GM18907 (cell line): Measurements from ENCODE around the gene OR2A12.
"Not testable (repeated sequence)": the region's sequence is repeated elsewhere in the genome, so short reads cannot be mapped to it uniquely, and the experiment has no call there.

Source experiments
- ATAC-seq: cut with Tn5 transposase; IDR thresholded peaks from one replicate; pipeline ENCODE4 v1.9.1; 2021; ENCODE audit warnings: mild to moderate bottlenecking, moderate library complexity; ENCODE audit not compliant: unreplicated experiment

OR2A12 gene

DNA sequence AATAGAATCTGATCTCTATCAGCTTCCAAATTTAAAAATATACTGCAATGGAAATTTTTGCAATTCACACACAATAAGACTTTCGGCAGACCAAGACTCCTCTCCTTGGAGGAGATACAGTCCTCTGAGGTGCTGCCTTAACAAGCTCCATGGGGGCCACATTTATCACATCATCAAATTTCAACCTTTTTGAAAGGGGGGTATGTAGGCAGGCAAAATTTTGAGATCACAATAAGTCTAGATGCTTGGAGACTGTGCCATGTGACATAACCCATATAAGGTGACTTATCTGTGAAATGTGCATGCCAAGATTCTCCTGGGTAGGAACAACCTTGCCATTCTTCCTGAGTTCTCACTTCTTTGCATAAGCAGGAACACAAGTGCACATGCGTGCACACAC is at the start of gene OR2A12:
TSS of gene OR2A12 (plus strand) at position 301 of the 400 bp plus-strand sequence. CDS start 8,830 bp downstream, outside the sequence.
- no peak for ATAC-seq

GRCh38 chr7:144036302-144036885 is 49.7 kb upstream of the OR2A12 start:
- ATAC-seq, result no peak

- ATAC-seq, result no peak
Observed at GRCh38 chr7:144037414-144038035, 48.6 kb upstream of the OR2A12 start.

DNA sequence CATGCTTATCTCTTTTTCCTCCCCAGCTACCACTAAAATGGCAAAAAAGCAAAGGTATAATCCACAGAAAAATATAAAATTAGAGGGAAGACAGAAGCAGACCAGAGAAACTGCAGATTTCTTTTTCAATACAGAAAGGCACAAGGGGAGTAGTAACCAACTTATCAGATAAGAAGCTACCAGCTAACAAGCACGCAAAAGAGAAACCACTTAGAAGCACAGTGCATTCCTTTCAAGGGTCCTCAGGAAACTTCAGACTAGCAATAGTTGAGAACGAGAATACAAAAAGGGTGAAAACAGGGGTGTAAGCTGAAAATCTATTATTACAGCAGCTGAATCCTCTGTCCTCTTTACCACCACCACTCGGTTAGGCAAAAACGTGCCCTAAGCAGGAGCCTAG is 47.2 kb upstream of the OR2A12 start:
- ATAC-seq, result no peak

DNA sequence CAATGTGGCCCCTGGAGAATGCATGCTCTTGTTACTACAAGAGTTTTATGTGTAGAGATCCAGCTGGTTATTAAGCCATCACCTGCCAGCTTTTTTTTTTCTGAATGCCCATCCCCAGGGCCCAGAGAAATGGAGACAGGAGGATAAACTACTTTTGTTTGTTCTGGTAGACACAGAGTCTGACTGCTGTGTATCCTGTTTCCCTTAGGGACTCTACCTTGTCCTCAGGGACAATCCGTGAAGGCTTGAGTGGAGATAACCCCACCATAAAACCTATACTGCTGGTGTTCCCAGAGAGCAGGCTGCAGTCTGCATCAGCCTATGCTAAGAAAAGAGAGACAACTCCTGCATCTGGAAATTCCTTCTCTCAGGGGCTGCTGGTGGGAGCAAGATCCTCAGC is 37.4 kb upstream of the OR2A12 start, which contains the start of gene OR2A5:
TSS of gene OR2A5 (plus strand) at position 301 of the 400 bp plus-strand sequence. CDS start 1,454 bp downstream, outside the sequence.
- ATAC-seq, result no peak

DNA sequence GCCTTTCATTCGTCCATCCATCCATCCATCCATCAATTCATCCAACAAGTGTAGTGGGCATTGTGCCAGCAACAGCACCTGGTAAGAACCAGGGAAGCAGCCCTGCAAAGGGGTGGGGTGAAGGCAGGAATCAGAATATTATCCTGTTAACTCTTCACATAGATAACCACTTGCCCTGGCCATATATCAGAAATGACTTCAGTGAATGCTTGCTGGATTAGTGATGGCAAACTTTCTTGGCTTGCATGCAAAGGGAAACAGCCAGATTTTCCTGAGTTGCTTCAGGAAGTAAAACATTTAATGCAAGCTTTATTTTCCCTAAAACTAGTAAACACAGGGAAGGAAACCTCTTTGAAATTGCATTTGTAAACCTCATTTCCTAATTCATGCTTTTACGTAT is 36.6 kb upstream of the OR2A12 start:
- ATAC-seq, result no peak

- no peak for ATAC-seq
Observed at GRCh38 chr7:144050093-144050492, 36.0 kb upstream of the OR2A12 start.

- ATAC-seq, result not testable (repeated sequence)
Observed at GRCh38 chr7:144050884-144051283, 35.2 kb upstream of the OR2A12 start.

DNA sequence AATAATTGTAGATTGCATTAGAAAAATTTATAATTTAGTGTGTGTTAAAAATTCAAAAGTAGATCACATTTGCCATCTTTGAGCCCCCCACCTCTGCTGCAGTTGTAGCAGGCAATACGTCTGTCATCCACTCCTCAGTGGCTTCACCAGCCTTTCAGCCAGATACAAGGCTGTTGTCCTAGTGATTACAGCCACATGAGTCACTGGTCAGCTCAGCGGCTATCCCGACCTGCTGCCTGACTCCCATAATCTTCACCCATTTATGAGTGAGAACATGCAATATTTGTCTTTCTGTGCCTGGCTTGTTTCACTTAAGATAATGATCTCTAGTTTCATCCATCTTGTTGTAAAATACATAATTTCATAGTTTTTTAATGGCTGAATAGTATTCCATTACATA is 28.1 kb upstream of the OR2A12 start:
- ATAC-seq, result no peak

DNA sequence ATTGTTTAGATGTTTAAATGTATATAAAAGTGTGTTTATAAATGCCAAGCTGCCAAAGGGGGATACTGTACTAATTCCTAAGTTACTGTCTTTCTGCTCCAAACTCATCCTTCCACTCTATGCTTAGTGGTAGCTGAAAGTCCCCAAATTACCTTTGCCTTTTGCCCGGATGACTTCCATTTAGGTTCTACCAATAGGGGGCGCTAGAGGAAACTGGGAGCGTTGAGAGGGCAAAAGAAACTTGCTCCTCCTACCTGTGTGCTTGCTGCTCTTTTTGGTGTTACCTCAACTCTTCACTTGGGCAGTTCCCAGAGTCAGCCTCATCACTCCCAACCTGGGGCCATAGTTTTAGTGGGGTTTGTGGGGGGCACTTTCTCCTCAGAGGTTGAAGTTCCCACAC is 22.4 kb upstream of the OR2A12 start:
- ATAC-seq, result no peak

GRCh38 chr7:144069511-144069910 is 16.6 kb upstream of the OR2A12 start, which contains the start of gene OR2A25:
TSS of gene OR2A25 (plus strand) at chr7:144069811. CDS start at chr7:144074220, 4,409 bp downstream.
- ATAC-seq, result no peak

DNA sequence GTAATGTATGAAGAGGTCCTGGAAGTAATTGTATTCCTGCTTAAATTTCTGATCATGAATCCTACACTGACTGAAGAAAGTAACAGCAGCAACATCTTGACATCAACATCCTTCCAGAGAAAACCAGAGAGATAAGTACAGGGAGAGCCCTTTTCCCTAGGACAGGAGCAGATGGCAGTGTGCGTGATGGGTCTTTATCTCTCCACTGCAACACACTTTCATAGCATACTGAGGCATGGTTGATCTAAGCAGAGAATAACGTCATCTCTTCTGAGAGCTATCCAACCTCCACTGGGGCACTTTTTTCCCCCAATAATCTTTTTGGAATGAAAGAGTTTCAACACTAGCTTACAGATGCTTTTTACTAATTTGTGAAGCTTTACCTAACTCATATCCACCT is 16.1 kb upstream of the OR2A12 start:
- ATAC-seq, result no peak

DNA sequence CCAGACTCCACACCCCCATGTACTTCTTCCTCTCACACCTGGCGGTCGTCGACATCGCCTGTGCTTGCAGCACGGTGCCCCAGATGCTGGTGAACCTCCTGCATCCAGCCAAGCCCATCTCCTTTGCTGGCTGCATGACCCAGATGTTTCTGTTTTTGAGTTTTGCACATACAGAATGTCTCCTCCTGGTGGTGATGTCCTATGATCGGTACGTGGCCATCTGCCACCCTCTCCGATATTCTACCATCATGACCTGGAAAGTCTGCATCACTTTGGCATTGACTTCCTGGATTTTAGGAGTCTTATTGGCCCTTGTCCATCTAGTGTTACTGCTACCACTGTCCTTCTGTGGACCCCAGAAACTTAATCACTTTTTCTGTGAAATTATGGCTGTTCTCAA is 11.7 kb upstream of the OR2A12 start:
- no peak for ATAC-seq

- no peak for ATAC-seq
Observed at GRCh38 chr7:144086730-144087129, 652 bp downstream of the OR2A12 start.

DNA sequence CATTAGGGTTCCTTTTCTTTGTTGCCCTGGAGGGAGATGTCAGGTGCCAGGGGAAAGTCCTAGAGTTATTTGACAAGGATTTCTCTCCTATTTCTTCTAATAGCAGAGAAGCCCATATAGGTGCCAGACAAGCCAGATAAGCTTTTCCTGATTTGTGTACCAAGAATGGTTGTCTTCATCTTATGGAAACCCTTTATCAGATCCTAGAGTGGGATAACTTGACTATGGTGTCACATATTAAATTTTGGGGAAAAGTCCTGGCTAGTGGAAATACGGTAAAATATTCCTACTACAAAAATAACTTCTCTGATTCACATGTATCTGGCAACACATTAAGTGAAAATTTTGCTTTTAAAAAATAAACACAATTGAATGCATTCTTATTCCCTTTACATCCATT is 1.2 kb downstream of the OR2A12 start:
- ATAC-seq, result no peak

GRCh38 chr7:144090667-144091066 is 4.6 kb downstream of the OR2A12 start:
- ATAC-seq, result no peak

GRCh38 chr7:144098776-144099175 is 12.7 kb downstream of the OR2A12 start:
- no peak for ATAC-seq

DNA sequence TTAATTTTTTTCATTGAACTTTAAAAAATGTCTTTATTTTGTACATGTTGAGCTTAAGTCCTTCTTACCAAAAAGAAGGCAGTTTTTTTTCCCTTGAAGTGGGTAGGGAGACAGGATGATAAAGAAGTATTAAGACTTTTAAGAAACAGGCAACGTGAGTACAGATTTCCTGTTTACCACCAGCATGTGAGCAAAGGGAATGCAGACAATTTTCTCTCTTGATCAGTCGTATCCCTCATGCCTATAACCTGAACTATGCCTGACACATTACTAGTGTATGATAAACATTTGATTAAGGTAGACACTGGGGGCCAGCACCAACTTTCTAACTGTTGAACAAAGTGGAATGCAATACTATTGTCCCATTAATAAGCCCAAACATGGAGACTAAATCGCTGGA is 14.5 kb downstream of the OR2A12 start:
- ATAC-seq, result no peak

DNA sequence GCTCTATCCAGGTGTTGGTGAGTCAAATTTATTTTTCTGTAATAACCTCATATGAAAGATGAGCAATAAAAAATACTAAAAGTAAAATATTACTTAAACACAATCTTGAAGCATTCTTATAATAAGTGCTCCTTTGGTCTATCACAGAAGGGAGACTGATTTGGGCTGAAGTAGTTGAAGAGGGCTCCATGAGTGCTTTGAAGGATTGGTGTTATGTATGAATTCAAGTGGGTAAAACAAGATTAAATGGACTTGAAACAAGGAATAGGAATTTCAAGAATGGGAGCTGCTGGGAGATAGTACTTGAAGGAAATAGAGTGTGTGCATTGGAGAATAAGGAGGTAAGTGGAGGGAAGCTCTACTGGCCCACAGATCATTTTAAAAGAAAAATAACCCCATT is 16.0 kb downstream of the OR2A12 start:
- ATAC-seq, result no peak

DNA sequence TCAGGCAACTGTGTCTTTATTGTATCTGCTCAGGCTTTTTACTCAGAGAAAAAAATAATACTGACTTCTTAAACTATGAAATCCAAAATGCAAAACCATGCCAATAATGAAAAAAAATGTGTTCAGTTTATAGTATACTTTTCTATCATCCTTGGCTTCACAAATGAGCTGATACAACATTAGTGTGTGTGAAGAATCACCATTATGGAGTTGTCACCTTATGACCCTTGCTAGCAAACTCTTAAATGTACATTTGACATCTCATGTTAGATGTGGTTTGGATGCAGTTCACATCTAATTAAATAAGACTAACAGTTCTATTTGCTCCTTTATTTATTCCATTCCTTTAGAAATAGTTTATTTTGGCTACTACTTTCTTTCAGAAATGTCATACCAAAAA is 19.1 kb downstream of the OR2A12 start:
- ATAC-seq, result no peak

DNA sequence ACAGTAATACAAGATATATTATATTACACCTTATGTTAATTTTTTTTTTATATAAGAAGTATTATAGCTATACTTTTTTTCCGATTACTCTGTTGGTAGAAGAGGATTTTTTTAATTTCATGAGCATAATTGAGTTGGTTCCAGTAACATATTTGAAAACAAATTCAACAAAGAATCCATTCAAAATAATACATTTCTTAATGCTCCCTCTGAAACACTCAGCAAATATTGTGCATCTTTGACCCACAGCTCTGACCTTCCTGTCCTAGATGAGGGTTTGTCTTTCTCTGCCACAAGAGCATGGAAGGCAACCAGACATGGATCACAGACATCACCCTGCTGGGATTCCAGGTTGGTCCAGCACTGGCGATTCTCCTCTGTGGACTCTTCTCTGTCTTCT is 23.2 kb downstream of the OR2A12 start, which contains the start of gene OR2A2:
TSS of gene OR2A2 (plus strand) at position 301 of the 400 bp plus-strand sequence. CDS start at position 301, 0 bp downstream.
- no peak for ATAC-seq

- no peak for ATAC-seq
Observed at GRCh38 chr7:144110272-144110671, 24.2 kb downstream of the OR2A12 start.

GRCh38 chr7:144113651-144114050 is 27.6 kb downstream of the OR2A12 start:
- ATAC-seq, result no peak
